Measurements from ENCODE around the gene GPHB5.
A peak's percentile ranks its signal among the peaks of the same experiment; 100 is the strongest.
"Not testable (repeated sequence)": the region's sequence is repeated elsewhere in the genome, so short reads cannot be mapped to it uniquely, and the experiment has no call there.

GPHB5 gene

GRCh38 chr14:63296060-63296563, 22.6 kb downstream of the GPHB5 start:
- peak in 1 of 58 donors; percentile 26 for DNase-seq

DNA sequence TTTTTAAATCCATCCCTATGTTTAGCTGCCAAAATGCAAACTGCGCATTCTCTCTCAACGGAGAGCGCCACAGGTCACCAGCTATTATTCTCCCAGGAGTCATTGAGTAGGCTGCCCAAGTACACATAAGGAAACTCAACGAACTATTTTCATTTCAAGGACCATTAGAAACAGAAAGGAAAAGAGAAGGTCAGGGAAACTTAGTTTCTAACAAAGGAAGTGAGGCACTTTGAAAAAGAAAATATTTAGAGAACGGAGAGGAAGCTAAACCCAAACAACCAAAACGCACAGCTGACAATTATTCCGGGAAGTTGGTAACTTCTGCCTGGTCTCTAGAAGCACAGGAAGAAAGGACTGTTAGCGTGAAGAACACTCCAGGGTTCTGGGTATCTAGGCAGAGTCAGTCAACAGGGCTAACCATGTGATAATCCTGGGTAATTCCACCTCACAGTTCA, 23.5 kb downstream of the GPHB5 start:
- no peak for DNase-seq

GRCh38 chr14:63292805-63293204, 25.9 kb downstream of the GPHB5 start:
- no peak for DNase-seq

DNA sequence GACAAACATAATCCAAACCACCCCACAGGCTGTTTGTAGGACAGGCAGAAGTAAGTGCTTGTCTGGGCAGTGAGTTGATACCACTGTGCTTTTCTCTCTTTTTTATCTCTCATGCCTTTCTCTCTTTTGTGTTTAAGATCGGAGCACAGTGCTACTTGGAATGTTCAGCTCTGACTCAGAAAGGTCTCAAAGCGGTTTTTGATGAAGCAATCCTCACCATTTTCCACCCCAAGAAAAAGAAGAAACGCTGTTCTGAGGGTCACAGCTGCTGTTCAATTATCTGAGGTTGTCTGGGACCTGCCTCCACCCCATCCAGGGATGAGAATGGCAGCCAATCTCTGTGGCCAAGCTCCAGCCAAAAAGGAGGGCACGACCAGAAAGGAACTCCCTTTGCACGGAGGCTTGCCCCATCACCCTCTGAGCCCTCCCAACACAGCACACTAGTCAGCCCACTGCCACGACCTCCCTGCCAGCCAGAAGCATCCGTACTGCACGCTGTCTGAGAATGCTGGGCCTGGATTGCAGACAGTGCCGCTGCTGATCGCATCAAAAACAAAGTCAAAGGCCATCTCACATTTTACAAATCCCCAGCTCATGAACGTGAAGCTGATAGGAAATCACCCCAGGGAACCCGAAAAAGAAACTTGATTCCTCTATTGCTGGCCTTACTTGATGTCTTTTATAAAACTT, 27.8 kb downstream of the GPHB5 start:
- no peak for DNase-seq

DNA sequence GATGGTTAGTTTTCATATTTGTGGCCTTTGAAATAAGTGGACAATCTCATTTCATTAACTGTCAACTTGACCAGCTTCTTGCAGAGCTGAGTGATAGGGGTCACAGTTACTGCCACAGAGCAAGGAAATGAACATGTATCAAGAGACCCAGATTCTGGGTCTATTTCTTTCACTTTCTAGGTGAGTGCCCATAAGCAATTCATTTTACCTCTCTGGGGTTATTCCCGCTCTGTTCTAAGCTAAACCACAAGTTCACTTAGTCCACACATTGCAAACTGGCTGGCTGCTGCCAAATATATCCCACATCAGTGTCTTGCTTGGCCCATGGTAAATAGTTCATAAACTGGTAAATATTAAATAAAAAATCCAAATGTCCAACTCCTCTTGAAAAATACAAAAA, 29.9 kb downstream of the GPHB5 start:
- no peak for DNase-seq

DNA sequence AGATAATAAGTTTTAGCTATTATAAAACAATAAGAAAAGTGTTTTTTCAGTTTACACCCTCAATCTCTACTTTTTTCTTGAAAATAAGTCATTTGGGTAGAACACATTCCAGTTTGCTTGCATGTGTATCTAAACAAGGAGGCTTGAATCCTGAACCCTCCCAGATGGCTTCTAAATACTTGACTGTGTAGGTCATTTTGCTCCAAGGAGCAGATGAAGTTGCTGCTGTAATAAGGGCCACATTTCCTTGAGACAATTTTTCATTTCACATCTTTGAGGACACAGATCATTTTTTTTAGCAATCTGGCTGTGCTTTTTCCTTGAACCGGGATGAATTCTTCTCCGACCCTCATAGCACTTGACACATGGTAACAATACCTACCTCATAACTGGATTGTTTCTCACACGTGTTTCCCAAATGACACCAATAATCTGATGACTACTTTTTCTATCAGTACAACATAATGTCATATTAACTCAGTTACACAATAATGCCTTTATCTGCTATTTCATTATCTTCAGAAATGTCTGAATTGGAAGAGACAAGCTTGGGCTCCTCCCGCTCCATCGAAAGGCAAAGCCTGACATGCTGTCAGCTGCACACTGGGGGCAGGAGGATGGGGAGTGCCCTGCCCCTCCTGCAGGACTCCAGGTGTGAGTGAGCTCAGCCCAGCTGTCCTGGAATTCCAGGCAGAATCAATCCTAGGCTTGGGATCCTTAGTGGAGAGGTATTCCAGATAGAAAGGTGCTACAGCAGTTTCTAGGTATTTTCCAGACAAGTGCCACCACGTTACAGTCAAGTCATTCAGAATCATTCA, 30.9 kb downstream of the GPHB5 start:
- DNase-seq: no peak

GRCh38 chr14:63286071-63286470, 32.7 kb downstream of the GPHB5 start:
- DNase-seq: no peak

DNA sequence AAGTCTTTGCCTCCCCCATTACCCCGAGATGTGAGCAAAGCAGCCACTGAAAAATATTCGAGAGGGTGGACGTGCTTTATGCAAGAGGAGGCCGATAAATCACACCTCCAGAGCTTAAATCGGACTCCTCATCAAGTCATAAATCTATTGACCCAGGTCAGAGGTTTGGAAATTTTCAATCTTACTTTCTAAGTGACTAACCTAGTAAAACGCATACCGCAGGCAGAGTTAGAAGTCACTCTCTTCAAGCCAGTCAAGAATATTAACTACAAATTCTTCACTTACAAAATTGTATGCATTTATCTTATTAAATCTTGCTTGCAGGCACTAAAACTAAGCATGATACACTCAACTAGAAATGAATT, 34.9 kb downstream of the GPHB5 start:
- DNase-seq: no peak

DNA sequence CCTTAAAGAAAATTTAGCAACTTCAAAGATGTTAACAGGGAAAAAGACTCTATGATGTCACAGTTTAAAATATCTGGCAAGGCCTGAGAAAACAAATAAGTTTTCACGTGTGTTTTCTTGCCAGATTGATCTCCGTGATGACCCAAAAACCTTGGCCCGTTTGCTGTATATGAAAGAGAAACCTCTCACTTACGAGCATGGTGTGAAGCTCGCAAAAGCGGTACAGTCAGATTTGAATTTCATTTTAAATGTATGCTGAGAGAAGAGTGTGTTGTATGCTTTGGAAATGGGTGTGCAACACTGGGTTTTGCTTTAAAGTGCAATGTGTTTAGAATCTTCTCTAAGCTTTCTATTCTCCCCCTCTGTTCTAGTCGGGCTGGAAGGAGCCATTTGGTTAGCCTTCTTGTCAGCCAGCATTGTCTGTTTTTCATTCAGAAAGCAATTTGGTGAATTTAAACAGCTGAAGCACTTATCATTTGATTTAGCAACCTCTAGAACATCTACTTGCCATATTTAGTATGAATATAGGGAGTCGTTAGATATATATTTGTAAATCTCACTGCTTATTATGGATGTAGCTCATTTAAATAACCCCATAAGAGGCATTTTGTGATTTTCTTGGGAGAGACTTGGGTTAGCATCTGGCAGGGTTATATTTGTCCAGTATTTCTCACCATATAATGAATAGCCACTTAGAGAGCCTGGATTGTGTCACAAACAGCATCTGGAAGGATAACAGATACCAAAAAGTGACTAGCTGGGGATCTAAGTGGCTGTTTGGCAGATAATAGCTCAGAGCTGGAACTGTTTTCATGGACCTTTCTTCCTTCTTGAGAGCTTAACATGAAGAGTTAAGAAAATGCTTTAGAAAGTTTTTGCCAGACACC, 35.5 kb downstream of the GPHB5 start:
- peak in 2 of 58 donors; percentile 17 to 18 for DNase-seq

GRCh38 chr14:63279933-63280332, 38.8 kb downstream of the GPHB5 start:
- not testable (repeated sequence) for DNase-seq

DNA sequence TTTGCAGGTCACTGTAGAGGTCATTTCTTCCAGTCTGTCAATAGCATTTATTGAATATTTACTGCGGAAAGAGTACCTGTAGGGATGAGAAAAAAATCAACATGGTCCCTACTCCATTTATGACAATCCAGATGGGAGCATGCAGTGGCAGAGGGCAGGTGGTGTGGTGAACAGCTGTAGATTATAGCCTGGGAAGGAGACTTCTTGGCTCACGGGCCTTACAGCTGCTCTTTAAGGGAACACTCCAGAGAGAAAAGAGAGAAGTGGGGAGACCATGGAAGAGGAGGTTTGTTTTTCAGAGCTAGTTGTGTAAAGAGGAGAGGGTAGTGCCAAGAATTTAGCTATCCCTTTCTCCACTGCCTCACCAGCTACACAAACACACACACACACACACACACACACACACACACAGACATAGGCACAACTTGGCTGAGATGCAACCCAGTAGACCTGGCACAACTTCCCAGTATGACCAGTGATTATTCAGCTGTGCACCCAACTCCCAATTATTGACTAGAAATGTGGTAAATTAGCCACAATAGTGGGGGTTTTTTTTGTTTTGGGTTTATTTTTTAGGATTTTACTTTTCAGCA, 41.0 kb downstream of the GPHB5 start:
- DNase-seq: no peak

GRCh38 chr14:63276492-63277342, 42.0 kb downstream of the GPHB5 start:
- DNase-seq: peak in 2 of 58 donors; percentile 20 to 39

- DNase-seq: no peak
Measured at GRCh38 chr14:63276016-63276415, 42.7 kb downstream of the GPHB5 start.

GRCh38 chr14:63275611-63276010, 43.1 kb downstream of the GPHB5 start:
- DNase-seq: no peak

- DNase-seq: no peak
Measured at GRCh38 chr14:63273717-63274655, 44.7 kb downstream of the GPHB5 start.

GRCh38 chr14:63273129-63273528, 45.6 kb downstream of the GPHB5 start:
- no peak for DNase-seq

GRCh38 chr14:63269561-63270225, 49.0 kb downstream of the GPHB5 start:
- no peak for DNase-seq

DNA sequence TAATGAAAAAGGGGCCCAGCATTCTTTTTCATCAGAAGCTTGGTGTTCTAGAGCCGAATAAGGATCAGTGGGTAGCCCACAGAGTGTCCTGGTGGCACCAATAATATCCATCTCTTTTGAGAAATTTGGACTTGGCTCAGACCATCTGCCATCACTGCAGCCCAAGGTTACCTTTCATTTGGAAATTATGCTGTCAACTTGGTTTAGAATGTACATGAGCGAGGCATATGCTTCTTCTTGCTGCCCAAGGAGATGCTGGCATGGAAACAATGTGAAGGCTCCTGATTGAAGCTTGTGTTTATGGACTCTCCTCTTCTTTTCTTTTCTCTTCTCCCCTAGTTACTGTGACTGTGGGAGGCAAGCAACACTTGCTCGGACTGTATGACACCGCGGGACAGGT, 50.0 kb downstream of the GPHB5 start:
- no peak for DNase-seq
